Mesendoderm (in vitro differentiated cells): ENCODE data around the gene GNAI1.

Experiments
- DNase-seq: peaks from one replicate; pipeline ENCODE4 v3.0.0; 2013
- H2AK5ac ChIP-seq: 2 replicates; pipeline ENCODE4 v1.6.1; 2013; ENCODE audit warnings: low read length, inconsistent platforms
- H2BK120ac ChIP-seq: 2 replicates; pipeline ENCODE4 v1.6.1; 2013; ENCODE audit warnings: low read depth, mild to moderate bottlenecking, low read length, moderate library complexity, mixed read lengths
- H2BK15ac ChIP-seq: replicated peaks from 2 replicates; pipeline ENCODE4 v1.6.1; 2013; ENCODE audit warnings: low read depth, mild to moderate bottlenecking, moderate library complexity
- H2BK5ac ChIP-seq: 2 replicates; pipeline ENCODE4 v1.6.1; 2013; ENCODE audit warnings: low read length, inconsistent platforms
- H3K18ac ChIP-seq: 2 replicates; pipeline ENCODE4 v1.6.1; 2013; ENCODE audit warnings: mild to moderate bottlenecking, low read length, mixed read lengths
- H3K23ac ChIP-seq: one replicate; pipeline ENCODE4 v1.6.1; 2013; ENCODE audit warnings: low read length
- H3K27ac ChIP-seq: 2 replicates; pipeline ENCODE4 v1.5.1; 2013; ENCODE audit warnings: low read depth, mild to moderate bottlenecking, inconsistent platforms, low read length, moderate library complexity
- H3K27me3 ChIP-seq: 2 replicates; pipeline ENCODE4 v1.6.1; 2013; ENCODE audit warnings: low read length, control low read depth, mild to moderate bottlenecking, inconsistent platforms; ENCODE audit not compliant: insufficient read depth, poor library complexity
- H3K36me3 ChIP-seq: 2 replicates; pipeline ENCODE4 v1.6.1; 2013; ENCODE audit warnings: low read length, inconsistent platforms; ENCODE audit not compliant: control insufficient read depth, insufficient read depth
- H3K4ac ChIP-seq: one replicate; pipeline ENCODE4 v1.6.1; 2013; ENCODE audit warnings: low read depth, mild to moderate bottlenecking, low read length, moderate library complexity
- H3K4me1 ChIP-seq: 2 replicates; pipeline ENCODE4 v1.6.1; 2013; ENCODE audit warnings: low read depth, low read length, inconsistent platforms; ENCODE audit not compliant: control insufficient read depth
- H3K4me2 ChIP-seq: 2 replicates; pipeline ENCODE4 v1.6.1; 2013; ENCODE audit warnings: low read length
- H3K4me3 ChIP-seq: 2 replicates; pipeline ENCODE4 v1.5.1; 2013; ENCODE audit warnings: mild to moderate bottlenecking, low read length
- H3K56ac ChIP-seq: one replicate; pipeline ENCODE4 v1.6.1; 2013; ENCODE audit warnings: low read length
- H3K79me1 ChIP-seq: 2 replicates; pipeline ENCODE4 v1.6.1; 2013; ENCODE audit warnings: low read length, inconsistent platforms
- H3K79me2 ChIP-seq: 2 replicates; pipeline ENCODE4 v1.6.1; 2013; ENCODE audit warnings: mild to moderate bottlenecking, low read length; ENCODE audit not compliant: control insufficient read depth, insufficient read depth
- H3K9ac ChIP-seq: 2 replicates; pipeline ENCODE4 v1.6.1; 2013; ENCODE audit warnings: low read length, inconsistent platforms
- H4K5ac ChIP-seq: one replicate; pipeline ENCODE4 v1.6.1; 2013; ENCODE audit warnings: low read length
- H4K8ac ChIP-seq: one replicate; pipeline ENCODE4 v1.6.1; 2013; ENCODE audit warnings: low read depth, mild to moderate bottlenecking, control low read depth, low read length, moderate library complexity
- WGBS: extraction: QIAGEN DNeasy Blood & Tissue Kit; methylation state at CpG from one replicate; pipeline ENCODE4 v1.1.7; 2013; ENCODE audit warnings: low lambda C conversion rate, missing lambda C conversion rate; ENCODE audit not compliant: insufficient coverage; ENCODE audit errors: extremely low coverage; 5-methylcytosine and 5-hydroxymethylcytosine counted together

Gene GNAI1

GRCh38 chr7:80189638-80190037 is 55.0 kb downstream of the GNAI1 start:
- no peaks in the 10 kb centered on the region for H3K27me3 ChIP-seq
- H3K18ac ChIP-seq: no peak overlapping the region
- no CpG with 5 or more reads among the region's 4 CpGs for WGBS
- H3K36me3 ChIP-seq: no peaks in the 10 kb centered on the region
- no peak overlapping the region for H3K27ac ChIP-seq
- peaks cover 7% of the 10 kb centered on the region for H3K4me1 ChIP-seq
- peaks cover 13% of the 10 kb centered on the region for H3K79me1 ChIP-seq
- H4K8ac ChIP-seq: no peak overlapping the region
- H3K4me3 ChIP-seq: no peak overlapping the region
- H2AK5ac ChIP-seq: no peak overlapping the region
- no peak overlapping the region for H3K4ac ChIP-seq
- H4K5ac ChIP-seq: no peak overlapping the region
- H3K79me2 ChIP-seq: peaks cover 21% of the 10 kb centered on the region
- no peak overlapping the region for H3K56ac ChIP-seq
- no peak overlapping the region for H3K9ac ChIP-seq
- DNase-seq: no peak
- H3K4me2 ChIP-seq: no peak overlapping the region
- no peak overlapping the region for H2BK5ac ChIP-seq
- H2BK120ac ChIP-seq: no peak overlapping the region
- H3K23ac ChIP-seq: no peak overlapping the region
- no peak overlapping the region for H2BK15ac ChIP-seq

- Histone ChIP-seq H3K18ac (no peak overlapping the region), H3K36me3 (no peaks in the 10 kb centered on the region), H3K27me3 (no peaks in the 10 kb centered on the region), H3K4me3 (no peak overlapping the region), H3K79me2 (no peaks in the 10 kb centered on the region), H3K27ac (no peak overlapping the region), H3K4ac (no peak overlapping the region), H4K5ac (no peak overlapping the region), H2BK120ac (no peak overlapping the region), H2BK5ac (no peak overlapping the region), H3K4me1 (no peaks in the 10 kb centered on the region), H3K23ac (no peak overlapping the region), H3K79me1 (peaks cover 3% of the 10 kb centered on the region), H2AK5ac (no peak overlapping the region), H2BK15ac (no peak overlapping the region), H3K4me2 (no peak overlapping the region), H3K56ac (no peak overlapping the region), H4K8ac (no peak overlapping the region), H3K9ac (no peak overlapping the region)
- DNase-seq: no peak
- WGBS: no CpG with 5 or more reads among the region's 2 CpGs
These were observed 63.0 kb downstream of the GNAI1 start for GRCh38 chr7:80197627-80198026.

- H3K36me3 ChIP-seq: no peaks in the 10 kb centered on the region
- no peak overlapping the region for H3K4ac ChIP-seq
- WGBS: no CpG with 5 or more reads among the region's 5 CpGs
These were observed 64.4 kb downstream of the GNAI1 start for GRCh38 chr7:80199051-80199450.

GRCh38 chr7:80204454-80204853 is 69.8 kb downstream of the GNAI1 start:
- Histone ChIP-seq H3K4me1 (no peaks in the 10 kb centered on the region), H3K79me1 (no peaks in the 10 kb centered on the region), H2BK15ac (no peak overlapping the region), H2AK5ac (no peak overlapping the region), H3K4me3 (no peak overlapping the region), H3K79me2 (no peaks in the 10 kb centered on the region), H3K27me3 (no peaks in the 10 kb centered on the region), H3K27ac (no peak overlapping the region), H3K9ac (no peak overlapping the region), H4K5ac (no peak overlapping the region), H3K36me3 (no peaks in the 10 kb centered on the region), H4K8ac (no peak overlapping the region), H2BK5ac (no peak overlapping the region), H3K4ac (no peak overlapping the region), H3K4me2 (no peak overlapping the region), H3K56ac (no peak overlapping the region), H3K23ac (no peak overlapping the region), H3K18ac (no peak overlapping the region), H2BK120ac (no peak overlapping the region)
- DNase-seq: no peak
- WGBS: no CpG with 5 or more reads among the region's 3 CpGs

More at GRCh38 chr7:80199051-80199450, 64.4 kb downstream of the GNAI1 start:
- no peak overlapping the region for H3K4me3 ChIP-seq
- H2BK120ac ChIP-seq: no peak overlapping the region
- no peak overlapping the region for H3K56ac ChIP-seq
- H3K4me2 ChIP-seq: no peak overlapping the region
- H3K23ac ChIP-seq: no peak overlapping the region
- no peak overlapping the region for H3K27ac ChIP-seq
- no peak overlapping the region for H4K8ac ChIP-seq
- peaks cover 3% of the 10 kb centered on the region for H3K79me1 ChIP-seq
- H2BK5ac ChIP-seq: no peak overlapping the region
- H3K18ac ChIP-seq: no peak overlapping the region
- H3K9ac ChIP-seq: no peak overlapping the region
- H3K4me1 ChIP-seq: no peaks in the 10 kb centered on the region
- H4K5ac ChIP-seq: no peak overlapping the region
- no peaks in the 10 kb centered on the region for H3K79me2 ChIP-seq
- no peak overlapping the region for H2BK15ac ChIP-seq
- no peaks in the 10 kb centered on the region for H3K27me3 ChIP-seq
- H2AK5ac ChIP-seq: no peak overlapping the region
- no peak for DNase-seq

DNA sequence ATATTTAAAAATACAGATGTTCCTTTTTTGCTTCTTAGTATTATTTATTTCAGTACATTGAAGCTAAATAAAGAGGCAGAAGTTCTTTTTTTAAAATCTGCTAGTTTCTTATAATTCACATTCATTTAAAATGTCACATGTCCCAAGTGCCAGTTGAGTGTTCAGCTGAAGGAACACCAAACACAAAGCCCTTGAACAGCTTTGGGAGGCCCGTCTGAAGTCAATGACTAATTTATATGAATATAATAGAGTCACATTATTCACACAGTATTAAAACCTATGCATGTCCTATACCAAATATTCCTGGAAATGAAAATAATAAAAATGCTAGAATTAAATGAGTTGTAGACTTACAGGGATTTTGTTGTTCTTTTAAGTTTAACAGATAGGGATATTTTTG is 70.3 kb downstream of the GNAI1 start:
- Histone ChIP-seq H2AK5ac (no peak overlapping the region), H3K79me2 (no peaks in the 10 kb centered on the region), H4K5ac (no peak overlapping the region), H3K27me3 (no peaks in the 10 kb centered on the region), H3K56ac (no peak overlapping the region), H3K4me3 (no peak overlapping the region), H4K8ac (no peak overlapping the region), H2BK120ac (no peak overlapping the region), H3K36me3 (no peaks in the 10 kb centered on the region), H2BK5ac (no peak overlapping the region), H2BK15ac (no peak overlapping the region), H3K18ac (no peak overlapping the region), H3K27ac (no peak overlapping the region), H3K4ac (no peak overlapping the region), H3K9ac (no peak overlapping the region), H3K4me2 (no peak overlapping the region), H3K23ac (no peak overlapping the region), H3K4me1 (no peaks in the 10 kb centered on the region), H3K79me1 (no peaks in the 10 kb centered on the region)
- no CpG with 5 or more reads among the region's 1 CpG for WGBS
- no peak for DNase-seq

DNA sequence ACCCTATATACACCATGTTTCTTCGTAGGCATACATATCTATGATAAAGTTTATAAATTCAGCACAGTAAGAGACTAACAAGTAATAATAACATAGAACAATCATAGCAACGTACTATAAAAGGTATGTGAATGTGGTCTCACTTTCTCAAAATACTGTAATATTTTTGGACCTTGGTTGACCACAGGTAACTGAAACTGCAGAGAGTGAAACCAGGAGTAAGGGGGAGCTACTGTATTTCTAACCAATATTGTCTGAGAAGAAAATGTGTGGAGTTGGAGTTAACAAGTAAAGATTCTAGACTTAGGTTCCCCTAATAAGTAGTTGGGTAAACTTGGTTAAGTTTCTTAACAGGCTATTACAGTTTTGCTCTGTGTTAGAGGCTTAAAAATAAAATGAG is 72.1 kb downstream of the GNAI1 start:
- H4K5ac ChIP-seq: no peak overlapping the region
- no peak overlapping the region for H3K4ac ChIP-seq
- no peak overlapping the region for H3K18ac ChIP-seq
- H2AK5ac ChIP-seq: no peak overlapping the region
- H3K23ac ChIP-seq: no peak overlapping the region
- no CpG with 5 or more reads among the region's 2 CpGs for WGBS
- no peaks in the 10 kb centered on the region for H3K36me3 ChIP-seq
- no peaks in the 10 kb centered on the region for H3K27me3 ChIP-seq
- H2BK5ac ChIP-seq: no peak overlapping the region
- H3K4me2 ChIP-seq: no peak overlapping the region
- no peak overlapping the region for H3K56ac ChIP-seq
- H2BK120ac ChIP-seq: no peak overlapping the region
- no peak overlapping the region for H3K9ac ChIP-seq
- no peaks in the 10 kb centered on the region for H3K79me1 ChIP-seq
- H2BK15ac ChIP-seq: no peak overlapping the region
- H3K27ac ChIP-seq: no peak overlapping the region
- H3K4me3 ChIP-seq: no peak overlapping the region
- H3K4me1 ChIP-seq: no peaks in the 10 kb centered on the region
- DNase-seq: no peak
- no peak overlapping the region for H4K8ac ChIP-seq
- no peaks in the 10 kb centered on the region for H3K79me2 ChIP-seq
